GM03348 (cell line): Measurements from ENCODE around the gene PRKAB1.
"Not testable (repeated sequence)": the region's sequence is repeated elsewhere in the genome, so short reads cannot be mapped to it uniquely, and the experiment has no call there.

Source experiments
- DNase-seq: peaks from one replicate; pipeline ENCODE4 v3.0.0; 2012; ENCODE audit warnings: low spot score

The PRKAB1 gene

GRCh38 chr12:119684711-119685369 lies 16.9 kb downstream of the PRKAB1 start:
- DNase-seq = peak; percentile 19

- DNase-seq = no peak
Measured at GRCh38 chr12:119685375-119685774, 17.4 kb downstream of the PRKAB1 start.

- no peak for DNase-seq
Measured at GRCh38 chr12:119686355-119686754, 18.4 kb downstream of the PRKAB1 start.

GRCh38 chr12:119686776-119687175 lies 18.8 kb downstream of the PRKAB1 start:
- no peak for DNase-seq

GRCh38 chr12:119687406-119687805 lies 19.5 kb downstream of the PRKAB1 start:
- no peak for DNase-seq

GRCh38 chr12:119687879-119688278 lies 19.9 kb downstream of the PRKAB1 start:
- DNase-seq = no peak

- DNase-seq = no peak
Measured at GRCh38 chr12:119689935-119690500, 22.1 kb downstream of the PRKAB1 start.

GRCh38 chr12:119691202-119691810 lies 23.4 kb downstream of the PRKAB1 start:
- DNase-seq = no peak

GRCh38 chr12:119692410-119692809 lies 24.5 kb downstream of the PRKAB1 start:
- no peak for DNase-seq

GRCh38 chr12:119692997-119693396 lies 25.1 kb downstream of the PRKAB1 start:
- DNase-seq = peak; percentile 86

- DNase-seq = no peak
Measured at GRCh38 chr12:119693511-119693910, 25.6 kb downstream of the PRKAB1 start.

- no peak for DNase-seq
Measured at GRCh38 chr12:119694111-119694510, 26.2 kb downstream of the PRKAB1 start.

- peak; percentile 33 for DNase-seq
Measured at GRCh38 chr12:119695034-119695433, 27.1 kb downstream of the PRKAB1 start.

GRCh38 chr12:119696943-119697342 lies 29.0 kb downstream of the PRKAB1 start:
- no peak for DNase-seq

- no peak for DNase-seq
Measured at GRCh38 chr12:119699199-119699760, 31.3 kb downstream of the PRKAB1 start.

GRCh38 chr12:119700078-119700477 lies 32.1 kb downstream of the PRKAB1 start:
- DNase-seq = peak; percentile 42

GRCh38 chr12:119704065-119704747 lies 36.3 kb downstream of the PRKAB1 start:
- peak; percentile 63 for DNase-seq

GRCh38 chr12:119705182-119705581 lies 37.2 kb downstream of the PRKAB1 start:
- no peak for DNase-seq

- DNase-seq = not testable (repeated sequence)
Measured at GRCh38 chr12:119706427-119706826, 38.5 kb downstream of the PRKAB1 start.

GRCh38 chr12:119710374-119710964 lies 42.5 kb downstream of the PRKAB1 start:
- DNase-seq = no peak

- DNase-seq = no peak
Measured at GRCh38 chr12:119710965-119711551, 43.1 kb downstream of the PRKAB1 start.

- DNase-seq = no peak
Measured at GRCh38 chr12:119711693-119712092, 43.8 kb downstream of the PRKAB1 start.
